Measurements from ENCODE around the gene CHI3L1.

The CHI3L1 gene

DNA sequence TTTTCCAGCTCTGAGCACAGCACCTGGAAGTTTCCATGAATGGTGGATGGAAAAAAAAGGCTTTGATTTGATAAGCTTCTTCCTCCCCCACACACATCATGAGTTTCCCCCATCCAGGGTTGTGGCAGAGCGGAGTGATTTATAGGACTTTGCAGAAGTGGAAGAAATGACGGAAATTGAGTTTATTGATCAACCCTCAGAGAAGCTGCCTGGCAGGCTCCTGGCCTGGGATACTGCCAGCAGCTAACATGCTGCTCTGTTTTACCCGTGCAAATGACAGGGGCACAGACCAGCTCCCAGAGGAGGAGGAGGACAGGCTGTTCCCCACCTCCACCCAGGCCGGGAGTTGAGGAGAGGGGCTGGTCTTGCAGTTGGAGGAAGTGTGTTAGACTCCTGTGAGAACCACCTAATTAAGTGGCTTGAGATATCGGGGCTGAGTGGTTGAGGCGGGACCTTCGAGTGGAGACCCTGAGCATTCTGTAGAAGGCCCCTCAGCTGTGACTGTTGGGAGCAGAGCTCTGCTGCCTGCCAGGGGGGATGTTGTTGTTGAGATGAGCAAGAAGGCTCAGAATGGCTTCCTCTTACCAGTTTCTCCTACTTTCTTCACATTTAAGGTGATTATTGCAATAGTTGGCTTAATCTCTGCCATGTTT, 37.2 kb downstream of the CHI3L1 start:
- no peak for DNase-seq

DNA sequence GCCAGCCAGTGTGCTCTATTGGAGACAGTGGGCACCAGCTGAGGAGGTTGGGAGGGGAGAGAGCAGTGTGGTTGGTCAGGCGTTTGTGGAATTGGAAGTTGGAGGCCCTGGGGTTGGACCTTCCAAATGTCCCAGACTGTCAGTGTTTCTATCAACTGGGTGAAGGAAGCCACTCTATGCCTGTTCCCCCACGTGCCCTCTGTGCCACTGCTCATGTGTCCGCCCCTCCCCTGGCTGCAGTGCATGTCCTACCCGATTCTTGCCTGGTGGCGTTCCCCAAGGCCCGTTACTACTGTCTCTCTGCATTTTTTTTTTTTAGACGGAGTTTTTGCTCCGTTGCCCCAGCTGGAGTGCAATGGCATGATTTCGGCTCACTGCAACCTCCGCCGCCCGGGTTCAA, 37.9 kb downstream of the CHI3L1 start:
- no peak for DNase-seq

DNA sequence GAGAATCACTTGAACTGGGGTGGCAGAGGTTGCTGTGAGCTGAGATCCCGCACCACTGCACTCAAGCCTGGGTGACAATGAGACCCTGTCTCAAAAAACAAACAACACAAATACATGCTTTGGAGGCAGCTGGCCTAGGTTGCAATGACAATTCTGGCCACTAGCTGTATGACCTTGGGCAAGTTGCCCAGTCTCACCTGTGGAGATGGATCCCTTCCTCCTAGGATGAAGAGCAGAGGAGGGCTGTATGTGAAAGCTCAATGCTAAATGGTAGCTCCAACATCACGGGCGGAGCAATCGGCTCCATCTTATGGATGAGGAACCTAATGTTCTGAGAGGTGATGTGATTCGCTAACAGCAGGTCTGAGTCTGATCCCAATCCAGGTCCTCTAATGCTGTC, 38.4 kb downstream of the CHI3L1 start:
- DNase-seq: no peak

DNA sequence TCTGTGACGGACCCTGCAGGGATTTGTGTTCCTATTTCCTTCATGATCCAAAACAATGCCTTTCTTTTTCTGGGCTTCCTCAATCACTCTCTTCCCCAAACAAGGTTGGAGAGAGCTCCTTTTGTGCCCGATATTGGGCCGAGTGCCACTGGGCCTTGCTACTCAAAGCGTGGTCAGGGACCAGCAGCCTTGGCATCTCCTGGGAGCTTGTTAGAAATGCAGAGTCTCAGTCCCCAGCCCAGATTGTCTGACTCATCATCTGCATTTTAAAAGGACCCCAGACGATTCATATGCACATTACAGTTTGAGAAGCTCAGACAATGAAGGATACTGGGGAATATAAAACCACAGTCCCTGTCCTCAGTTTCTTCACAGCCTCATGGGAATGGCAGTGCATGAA, 39.1 kb downstream of the CHI3L1 start:
- DNase-seq: no peak

DNA sequence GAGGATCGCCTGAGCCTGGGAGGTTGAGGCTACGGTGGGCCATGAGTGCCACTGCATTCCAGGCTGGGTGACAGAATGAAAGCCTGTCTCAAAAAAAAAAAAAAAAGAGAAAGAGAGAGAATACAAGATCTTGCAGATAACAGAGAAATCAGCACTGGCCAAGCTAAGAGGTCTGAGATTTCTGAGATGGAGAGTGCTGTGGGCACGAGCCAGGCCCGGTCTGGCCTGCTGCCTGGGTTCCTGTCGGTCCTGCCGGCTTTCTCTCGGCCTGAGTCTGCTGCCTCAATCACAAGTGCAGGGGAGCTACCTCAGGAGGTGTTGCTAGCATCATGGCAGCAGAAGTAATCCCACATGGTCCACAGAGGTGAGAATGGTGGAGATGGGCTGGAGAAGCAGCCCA, 40.0 kb downstream of the CHI3L1 start:
- no peak for DNase-seq

DNA sequence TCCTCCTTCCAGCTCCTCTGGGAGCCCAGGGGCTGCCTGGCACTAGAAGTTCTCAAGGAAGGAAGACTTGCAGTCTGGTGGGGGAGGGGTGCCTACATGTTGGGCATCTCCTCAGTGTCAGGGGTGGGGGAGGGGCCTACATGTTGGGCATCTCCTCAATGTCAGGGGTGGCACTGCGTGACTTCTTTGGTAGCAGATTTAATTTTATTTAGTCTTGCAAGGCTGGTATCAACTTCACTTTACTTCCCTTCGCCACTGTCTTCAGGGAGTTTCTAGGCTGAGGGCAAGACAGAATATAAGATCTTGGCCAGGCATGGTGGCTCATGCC, 40.5 kb downstream of the CHI3L1 start:
- DNase-seq: no peak

DNA sequence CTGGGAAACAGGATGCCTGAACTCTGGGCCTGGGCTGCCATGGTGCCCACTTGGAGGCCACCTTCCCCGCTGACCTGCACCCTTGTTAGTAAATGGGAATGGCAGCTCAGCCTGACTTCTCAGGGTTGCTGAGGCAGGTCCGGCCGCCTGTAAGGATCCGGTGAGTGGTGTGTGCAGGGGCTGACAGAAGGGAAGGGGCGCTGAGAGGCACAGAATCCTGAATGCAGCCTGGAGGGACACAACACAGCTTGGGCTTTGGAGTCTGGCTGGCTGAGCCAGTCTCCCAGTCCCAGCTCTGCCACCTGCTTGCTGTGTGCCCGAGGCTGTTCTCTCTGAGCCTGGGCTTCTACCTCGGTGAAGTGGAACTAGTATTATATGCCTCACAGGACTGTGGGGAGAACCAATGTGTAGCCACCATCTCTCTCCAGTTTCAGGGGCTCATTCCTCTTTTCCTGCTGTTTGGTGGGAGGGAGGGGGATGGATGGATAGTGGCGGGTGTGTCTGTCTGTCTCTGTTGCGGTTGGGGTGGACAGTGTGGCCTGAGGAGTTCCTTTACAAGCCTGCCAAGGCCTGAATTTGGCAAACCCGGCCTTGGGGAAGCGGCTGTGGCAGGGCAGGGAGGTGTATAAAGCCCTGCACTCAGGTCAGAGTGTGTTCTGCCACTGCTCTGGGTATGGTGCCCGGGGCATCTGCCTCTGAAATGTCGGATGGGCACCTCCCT, 41.0 kb downstream of the CHI3L1 start:
- no peak for DNase-seq

DNA sequence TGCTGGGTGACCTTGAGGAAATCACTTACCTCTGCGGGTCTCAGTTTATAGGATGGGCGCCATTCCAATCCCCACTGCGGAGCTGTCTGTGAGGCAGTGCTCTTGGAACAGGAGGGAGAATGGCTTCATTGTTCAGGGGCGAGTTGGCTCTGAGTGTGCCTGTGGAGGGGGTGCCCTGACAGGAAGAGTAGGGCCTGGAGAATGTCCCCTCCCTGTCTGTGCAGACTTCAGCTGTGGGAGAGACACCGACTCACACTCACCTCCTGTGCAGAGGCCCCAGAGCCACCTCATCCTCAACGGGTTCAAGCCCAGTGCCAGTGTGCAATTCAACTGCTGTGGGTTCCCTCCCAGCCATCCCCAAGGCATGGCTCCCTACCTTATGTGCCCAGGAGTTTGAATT, 41.8 kb downstream of the CHI3L1 start:
- no peak for DNase-seq

DNA sequence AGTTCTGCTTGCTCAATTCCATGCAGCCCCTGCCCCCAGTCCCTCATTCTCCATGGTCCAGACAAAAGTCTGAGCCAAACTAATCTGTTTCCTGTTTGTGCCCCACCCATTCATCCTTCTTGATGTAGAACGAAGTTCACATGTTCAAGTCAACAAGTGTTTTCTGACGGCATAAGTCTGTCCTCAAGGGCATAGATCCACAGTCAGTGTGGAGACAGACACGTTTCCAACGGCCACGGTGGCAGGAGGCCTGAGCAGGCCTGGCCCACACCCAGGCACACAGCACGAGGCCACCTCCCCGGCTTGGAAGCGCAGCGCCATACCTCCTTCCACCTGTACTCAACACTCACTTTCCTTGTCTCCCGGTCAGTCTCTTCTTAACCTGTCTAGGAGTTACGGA, 42.9 kb downstream of the CHI3L1 start:
- no peak for DNase-seq

DNA sequence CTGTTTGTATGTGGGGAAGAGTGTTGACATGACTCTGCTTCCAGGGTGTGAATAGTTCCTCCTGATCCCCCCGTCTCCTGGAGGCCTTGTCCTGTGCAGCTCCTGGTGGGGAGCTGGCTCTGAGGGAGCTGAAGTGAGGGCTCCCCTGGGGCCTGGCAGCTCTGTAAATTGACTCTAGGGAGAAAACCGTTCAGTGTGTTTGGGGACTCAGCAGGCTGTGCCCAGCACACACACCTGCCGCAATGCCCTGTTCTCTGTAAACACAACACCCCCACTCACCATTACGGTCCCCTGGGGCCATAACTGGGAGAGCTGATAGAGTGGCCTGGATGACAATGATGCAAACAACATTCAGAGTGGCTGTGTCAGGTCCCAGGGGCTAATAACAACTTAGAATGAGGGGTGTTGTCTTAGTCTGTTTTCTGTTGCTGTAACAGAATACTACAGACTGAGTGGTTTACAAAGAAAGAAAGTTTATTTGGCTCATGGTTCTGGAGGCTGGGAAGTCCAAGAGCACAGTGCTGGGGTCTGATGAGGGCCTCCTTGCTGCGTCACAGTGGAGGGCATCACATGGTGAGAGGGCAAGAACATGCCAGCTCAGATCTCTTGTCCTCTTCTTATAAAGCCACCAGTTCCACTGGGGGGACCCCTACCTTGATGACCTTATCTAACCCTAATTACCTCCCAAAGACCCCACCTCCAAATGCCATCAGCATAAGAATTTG, 43.7 kb downstream of the CHI3L1 start:
- DNase-seq: no peak

DNA sequence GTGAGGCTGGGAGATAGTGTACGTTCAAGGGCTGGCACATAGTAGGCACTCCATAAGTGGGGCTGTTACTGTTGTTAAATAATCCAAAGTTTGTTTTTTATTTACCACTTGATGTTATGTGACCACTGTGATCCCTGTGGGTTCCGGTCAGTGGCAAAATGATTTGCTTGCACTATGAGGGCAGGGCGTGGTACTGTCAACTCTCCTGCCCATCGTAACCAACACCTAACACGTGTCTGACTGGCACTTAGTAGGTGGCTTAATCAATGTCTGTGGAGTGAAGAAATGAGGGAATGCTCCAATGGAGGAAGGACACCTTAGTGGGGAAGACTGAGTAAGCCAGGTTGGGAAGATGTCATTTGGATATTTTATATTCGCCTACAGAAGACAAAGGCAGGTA, 44.4 kb downstream of the CHI3L1 start:
- no peak for DNase-seq

DNA sequence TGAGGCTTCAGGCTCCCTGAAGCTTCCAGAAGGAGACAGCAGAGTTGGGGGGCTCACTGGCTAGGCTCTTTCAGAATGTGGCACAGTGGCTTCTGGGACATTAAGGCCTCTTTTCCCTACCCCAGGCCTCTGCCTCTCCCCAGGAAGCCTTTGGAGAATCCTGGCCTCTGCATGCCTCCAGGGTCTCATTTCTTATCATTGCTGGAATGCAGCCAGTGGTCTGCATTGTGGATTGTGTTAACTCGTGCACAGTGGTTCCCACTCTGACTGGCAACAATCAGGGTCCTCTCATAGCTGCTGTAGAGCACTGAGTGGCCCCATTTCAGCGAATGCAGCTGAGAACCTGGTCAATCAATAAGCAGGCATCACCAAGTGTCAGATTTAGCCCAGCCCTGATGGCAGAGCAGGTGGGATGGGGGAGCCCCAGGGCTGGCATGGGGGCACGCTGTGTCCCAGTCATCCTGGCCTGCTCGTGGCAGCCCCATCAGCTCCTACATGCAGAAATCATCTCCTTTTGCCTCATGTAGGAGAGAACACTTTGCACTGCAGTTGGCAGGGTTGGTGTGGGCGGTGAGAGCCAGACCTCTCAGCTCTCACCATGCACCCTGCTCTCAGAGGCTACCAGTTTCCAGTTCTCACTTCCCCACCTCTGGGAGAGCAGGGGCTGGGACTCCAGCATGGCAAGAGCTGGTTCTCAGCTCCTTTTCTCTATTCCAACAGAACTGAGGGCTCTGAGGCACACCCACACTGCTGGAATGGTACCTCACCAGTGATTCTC, 45.6 kb downstream of the CHI3L1 start:
- no peak for DNase-seq

DNA sequence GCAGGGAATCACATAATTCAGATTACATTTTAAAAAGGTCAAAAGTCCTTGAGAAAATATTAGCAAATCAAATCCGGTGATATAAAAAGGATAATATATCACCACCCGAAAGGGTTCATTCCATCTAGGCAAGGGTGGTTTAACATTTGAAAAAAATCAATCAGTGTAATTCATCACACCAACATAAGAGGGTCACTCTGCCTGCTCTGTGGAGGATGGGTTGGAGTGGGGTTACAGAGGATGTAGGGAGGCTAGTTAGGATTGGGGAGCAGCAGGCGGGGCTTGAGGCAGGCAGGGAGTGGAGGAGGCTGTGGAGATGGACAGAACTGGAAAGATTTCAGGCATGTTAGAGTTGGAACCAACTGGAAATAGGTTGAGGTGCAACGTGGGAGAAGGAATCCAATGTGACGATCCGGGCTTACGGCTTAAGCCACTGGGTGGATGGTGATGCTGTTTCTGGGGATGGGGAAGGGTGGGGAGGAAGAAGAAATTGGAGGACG, 46.5 kb downstream of the CHI3L1 start:
- DNase-seq: no peak

DNA sequence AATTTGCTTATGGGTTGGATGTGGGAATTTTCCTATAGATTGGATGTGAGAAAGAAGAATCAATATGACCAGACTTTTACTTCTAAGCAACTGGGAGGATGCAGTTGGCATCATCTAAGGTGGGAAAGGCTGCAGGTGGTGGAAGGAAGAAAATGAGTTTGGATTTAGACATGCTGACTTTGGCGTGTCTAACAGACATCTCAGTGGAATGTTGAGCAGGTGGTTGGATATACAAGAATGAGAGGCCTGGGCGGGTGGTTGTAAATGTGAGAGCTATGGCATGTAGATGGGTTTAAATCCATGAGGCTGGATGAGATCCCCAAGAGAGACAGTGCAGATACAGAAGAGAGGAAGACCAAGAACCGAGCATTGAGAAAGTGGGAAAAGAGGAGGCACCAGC, 48.4 kb downstream of the CHI3L1 start:
- no peak for DNase-seq

DNA sequence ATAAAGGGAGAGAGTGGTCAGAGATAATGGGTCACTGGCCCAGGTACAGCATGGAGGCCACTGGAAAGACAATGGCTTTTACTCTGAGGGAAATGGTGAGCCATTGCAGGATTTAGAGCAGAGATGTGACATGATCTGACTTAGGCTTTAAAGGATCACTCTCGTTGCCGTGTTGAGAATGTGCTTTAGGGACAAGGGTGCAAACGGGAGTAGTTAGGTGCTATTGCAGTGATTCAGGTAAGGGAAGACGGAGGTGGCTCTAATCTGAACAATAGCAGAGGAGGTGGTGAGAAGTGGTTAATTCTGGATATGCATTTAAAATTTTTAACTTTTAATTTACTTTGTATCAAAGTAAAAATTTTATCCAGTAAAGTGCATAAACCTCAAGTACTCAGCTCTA, 49.2 kb downstream of the CHI3L1 start:
- DNase-seq: no peak

DNA sequence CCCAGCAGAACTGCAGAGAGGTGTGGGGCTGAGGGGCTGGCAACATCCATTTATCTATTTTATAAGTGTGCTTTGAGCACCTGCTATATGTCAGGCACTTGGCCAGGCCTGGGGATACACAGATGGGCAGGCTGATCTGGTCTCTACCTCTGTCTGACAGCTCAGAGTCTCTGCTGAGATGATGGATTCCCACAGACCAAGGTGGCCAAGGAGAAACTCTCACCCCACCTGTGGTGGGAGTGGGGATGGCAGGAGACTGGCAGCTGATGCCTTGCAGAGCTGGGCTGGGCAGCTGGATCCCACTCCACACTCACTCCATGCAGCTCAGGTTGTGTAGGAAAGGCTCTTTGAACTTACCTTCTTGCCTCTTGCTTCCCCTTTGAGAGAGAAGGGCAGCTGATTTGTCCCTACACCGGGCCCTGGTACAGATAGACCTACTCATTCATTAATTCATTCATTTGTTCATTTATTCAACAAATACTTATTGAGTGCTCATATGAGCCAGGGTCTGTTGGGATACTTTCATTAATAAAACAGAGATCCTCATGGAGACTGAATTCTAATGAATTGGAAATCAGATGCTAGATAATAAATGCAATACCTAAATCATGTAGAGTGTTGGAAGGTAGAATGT, 50.0 kb downstream of the CHI3L1 start:
- DNase-seq: no peak

DNA sequence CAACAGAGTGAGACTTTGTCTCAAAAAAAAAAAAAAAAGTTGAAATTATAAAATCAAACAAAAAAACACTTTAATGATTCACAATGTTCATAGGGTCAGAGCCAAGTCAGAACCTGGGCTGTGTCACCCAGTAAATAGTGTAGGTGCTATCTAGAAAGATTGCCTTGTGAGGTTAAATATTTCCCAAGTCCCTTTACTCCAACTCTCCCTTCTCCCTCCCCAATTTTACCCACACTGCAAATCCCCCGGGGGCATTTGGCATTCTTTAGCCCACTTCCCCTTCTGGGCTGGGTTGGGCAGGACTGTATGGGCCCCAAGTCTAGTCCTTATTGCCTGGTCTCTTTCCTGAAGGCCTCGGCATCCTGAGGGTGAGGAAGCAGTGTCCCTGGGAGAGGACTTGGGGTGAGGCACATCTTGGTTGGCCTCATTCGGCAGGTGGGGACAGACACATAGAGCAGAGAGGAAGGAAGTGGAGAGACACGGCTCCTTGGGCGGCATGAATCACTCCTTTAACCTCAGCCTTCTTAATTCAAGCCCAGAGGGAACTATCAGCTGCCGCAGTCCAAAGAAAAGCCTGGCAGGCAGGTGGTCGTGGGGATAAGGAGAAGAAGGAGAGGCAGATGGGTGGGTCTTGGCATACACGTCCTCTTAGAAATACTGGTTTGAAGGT, 50.7 kb downstream of the CHI3L1 start:
- DNase-seq: peak in 1 of 2 experiments; percentile 23

DNA sequence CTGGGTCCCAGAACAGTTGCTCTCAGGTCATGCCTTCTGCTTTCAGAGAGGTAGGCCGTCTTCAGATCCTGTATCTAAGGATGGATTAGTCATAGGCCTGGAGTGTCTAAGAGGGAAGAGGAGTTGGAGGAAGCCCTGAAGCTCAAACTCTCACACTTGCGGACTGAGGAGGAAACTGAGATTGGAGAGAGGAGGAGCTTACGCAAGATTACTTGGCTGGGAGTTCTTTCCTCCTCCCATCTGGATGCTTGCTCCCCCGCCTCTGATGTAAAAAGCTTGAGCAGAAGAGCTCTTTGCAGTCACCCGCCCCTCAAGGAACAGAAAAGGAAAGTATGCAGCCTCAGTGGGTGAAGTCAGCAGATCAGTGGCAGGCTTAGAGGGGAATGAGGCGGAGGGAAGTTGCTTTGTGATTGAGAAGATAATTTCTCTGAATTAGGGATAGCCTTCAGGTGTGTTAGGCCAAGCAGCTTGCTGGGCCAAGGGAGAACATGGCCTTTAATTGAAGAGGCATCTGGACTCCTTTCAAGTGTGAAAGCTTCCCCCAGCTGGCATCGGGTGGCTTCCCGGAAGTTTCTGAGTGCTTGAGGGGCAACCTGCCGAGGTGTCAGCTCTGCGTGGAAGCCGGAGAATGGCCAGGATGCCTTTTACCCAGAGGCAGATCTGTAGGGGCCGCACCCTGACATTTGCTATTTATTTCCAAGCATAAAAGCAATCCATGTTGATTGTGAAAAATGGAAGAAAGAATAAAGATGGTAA, 52.4 kb downstream of the CHI3L1 start:
- DNase-seq: no peak

DNA sequence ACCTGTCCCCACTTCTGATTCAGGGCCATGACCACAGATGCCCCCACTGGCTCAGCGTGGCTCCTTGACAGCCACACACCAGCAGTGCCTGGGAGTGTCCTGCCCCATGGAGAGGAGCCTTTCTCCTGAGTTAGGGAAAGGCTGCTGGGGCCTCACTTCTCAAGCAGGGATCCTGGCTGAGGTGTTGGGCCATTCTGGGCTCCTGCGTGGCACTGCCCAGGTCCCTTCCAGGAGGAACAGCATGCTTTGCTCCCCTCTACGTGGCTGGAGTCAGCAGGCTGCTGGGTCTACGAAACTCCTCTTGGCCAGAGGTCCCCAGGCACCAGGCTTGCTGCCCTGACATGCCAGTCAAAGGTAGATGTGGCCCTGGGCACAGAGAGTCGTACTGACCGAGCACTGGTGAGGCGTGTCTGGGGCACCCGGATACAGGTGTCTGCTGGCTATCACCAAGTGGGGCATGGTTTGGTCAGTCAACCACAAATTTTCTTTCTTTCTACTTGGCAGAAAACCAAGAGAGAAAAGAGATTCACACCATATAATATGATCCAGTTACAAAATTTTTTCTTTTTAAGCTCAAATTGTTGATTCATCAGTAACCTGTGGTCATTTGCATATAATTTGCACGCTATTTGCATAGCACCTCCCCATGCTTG, 54.8 kb downstream of the CHI3L1 start:
- no peak for DNase-seq

DNA sequence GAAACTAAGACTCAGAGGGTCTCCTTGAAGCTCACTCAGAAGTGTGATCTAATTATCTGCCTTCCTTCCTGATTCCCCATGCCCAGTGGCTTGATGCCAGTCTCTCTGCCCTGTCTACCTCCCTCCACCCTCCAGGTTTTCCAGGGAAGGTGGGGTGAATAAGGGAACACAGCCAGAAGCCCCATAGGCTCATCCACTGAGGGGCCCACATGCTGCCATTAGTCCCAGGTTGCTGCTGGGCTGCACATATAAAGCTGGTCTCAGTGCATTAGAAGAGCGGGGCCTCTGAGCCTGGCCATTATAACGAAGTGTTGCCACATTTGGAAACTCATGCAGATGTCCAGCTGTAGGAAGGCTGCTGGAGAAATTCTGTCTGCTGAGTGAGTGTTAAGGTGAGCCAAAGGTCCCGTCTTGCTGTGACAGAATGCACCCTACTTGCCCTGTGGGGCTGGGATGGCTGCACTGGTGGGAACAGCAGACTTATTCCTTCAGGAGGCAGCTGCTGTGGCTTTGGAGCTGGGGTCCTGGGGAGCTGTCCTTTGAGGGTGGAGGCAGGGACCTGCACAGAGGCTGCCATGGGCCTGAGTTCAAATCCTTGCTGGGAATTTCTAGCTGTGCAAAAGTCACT, 56.0 kb downstream of the CHI3L1 start:
- DNase-seq: no peak
